K562 (cell line): ENCODE measurements around the gene VEGFA. TPM values are rescaled to one million over a fixed set of nuclear protein-coding genes. Genes with fewer than 3 reads are reported as not detected.
A peak's percentile ranks its signal among the peaks of the same experiment; 100 is the strongest.

Experiments
- ATAC-seq: fragments of 200-7000 bp; cut with Tn5 transposase; 3 replicates; pipeline ENCODE4 v1.9.1; 2020; ENCODE audit warnings: moderate library complexity
- BruUV-seq: library from RNA; stranded (reverse); fragments of 400-500 nt; replicated peaks from 2 replicates; lab custom pipeline; 2021; lab: Mats Ljungman, UMichigan
- CTCF ChIA-PET: fragments of 300-600 bp; formaldehyde crosslinking; extraction: SDS; loops from one replicate; lab custom pipeline; 2021; ENCODE audit warnings: low intra/inter-chr PET ratio; lab: Yijun Ruan, JAX
- POLR2A ChIA-PET: fragments of 300-600, 350-650 bp; sonication (Branson Sonifier 250); formaldehyde crosslinking; extraction: SDS; loops from one replicate; lab custom pipeline; 2021; ENCODE audit warnings: antibody characterized with exemption, inconsistent platforms; lab: Yijun Ruan, JAX
- DNase-seq, 4 experiments: peaks; one replicate each; pipeline versions ENCODE4 v3.0.0 to v3.0.0-alpha.2; 2011 to 2018; ENCODE audit warnings: low spot score in 3 of 4, mixed read lengths in 3 of 4; ENCODE audit errors: extremely low read depth in 1 of 4
- FAIRE-seq: peaks from 2 replicates; lab custom pipeline; 2011; peaks lifted over from hg19 to GRCh38; lab: Jason Lieb, UNC
- H2AFZ ChIP-seq: 2 replicates; pipeline ENCODE4 v1.6.0; 2011; ENCODE audit warnings: low read depth, low read length, control low read depth, inconsistent platforms
- H3K27ac ChIP-seq: fragments of 200-600 bp; 3 replicates; pipeline ENCODE4 v1.8.0; 2011; ENCODE audit warnings: low read depth, mild to moderate bottlenecking, control low read depth, inconsistent platforms, low read length, moderate library complexity, mixed read lengths; ENCODE audit errors: extremely low read depth
- H3K27me3 ChIP-seq, 2 experiments: fragments of 300-600 bp in 1 of 2; 2 replicates in 1 of 2; 3 replicates in 1 of 2; pipeline versions ENCODE4 v1.6.0 to v1.8.0; 2011; ENCODE audit warnings: inconsistent platforms in 2 of 2, low read length in 2 of 2, mild to moderate bottlenecking in 1 of 2, mixed read lengths in 1 of 2, moderate library complexity in 1 of 2; ENCODE audit not compliant: control insufficient read depth in 2 of 2, insufficient read depth in 2 of 2
- H3K36me3 ChIP-seq: fragments of 300-600 bp; 3 replicates; pipeline ENCODE4 v1.8.0; 2011; ENCODE audit warnings: mild to moderate bottlenecking, low read length, inconsistent platforms; ENCODE audit not compliant: control insufficient read depth, insufficient read depth
- H3K4me1 ChIP-seq, 2 experiments: fragments of 200-600 bp in 1 of 2; replicated peaks in 1 of 2; 2 replicates in 1 of 2; 3 replicates in 1 of 2; pipeline versions ENCODE4 v1.5.1 to v1.8.0; 2011; ENCODE audit warnings: inconsistent platforms in 2 of 2, low read length in 2 of 2, mild to moderate bottlenecking in 1 of 2, mixed read lengths in 1 of 2, moderate library complexity in 1 of 2; ENCODE audit not compliant: control insufficient read depth in 2 of 2, insufficient read depth in 2 of 2
- H3K4me2 ChIP-seq: 2 replicates; pipeline ENCODE4 v1.6.1; 2011; ENCODE audit warnings: low read length, control low read depth, inconsistent platforms, mixed read lengths; ENCODE audit not compliant: insufficient read depth
- H3K4me3 ChIP-seq: fragments of 200-600 bp; sonication (generic), shearing (Covaris generic); 2 replicates; pipeline ENCODE4 v1.5.1; 2016; ENCODE audit warnings: control low read depth, inconsistent platforms
- H3K79me2 ChIP-seq: fragments of 200-600 bp; 3 replicates; pipeline ENCODE4 v1.8.0; 2011; ENCODE audit warnings: low read length, inconsistent platforms; ENCODE audit not compliant: control insufficient read depth, insufficient read depth
- H3K9ac ChIP-seq, 2 experiments: 2 replicates each; pipeline versions ENCODE4 v1.6.0 to v1.6.1; 2011; ENCODE audit warnings: low read depth in 2 of 2, low read length in 2 of 2, control low read depth in 1 of 2, inconsistent platforms in 1 of 2, mild to moderate bottlenecking in 1 of 2, mixed read lengths in 1 of 2; ENCODE audit not compliant: insufficient read depth in 1 of 2
- H3K9me1 ChIP-seq: one replicate; pipeline ENCODE4 v1.6.0; 2011; ENCODE audit warnings: inconsistent platforms, mild to moderate bottlenecking, low read length, moderate library complexity; ENCODE audit not compliant: control insufficient read depth, insufficient read depth
- H3K9me3 ChIP-seq: replicated peaks from 2 replicates; pipeline ENCODE4 v1.5.1; 2011; ENCODE audit warnings: low read depth, low read length, inconsistent platforms; ENCODE audit not compliant: control insufficient read depth, insufficient read depth
- H4K20me1 ChIP-seq: replicated peaks from 2 replicates; pipeline ENCODE4 v1.6.1; 2011; ENCODE audit warnings: low read length, inconsistent platforms, mixed read lengths; ENCODE audit not compliant: control insufficient read depth, insufficient read depth
- CREM ChIP-seq: IDR thresholded peaks from 2 replicates; pipeline ENCODE4 v1.6.1; 2014; ENCODE audit warnings: antibody characterized with exemption, low read depth
- CTCF ChIP-seq, 3 experiments: IDR thresholded peaks in 2 of 3; conservative IDR thresholded peaks in 1 of 3; 2 replicates each; pipeline ENCODE4 v1.5.1; 2011 to 2012; ENCODE audit warnings: low read length in 3 of 3, mild to moderate bottlenecking in 3 of 3, control low read depth in 2 of 3, improper control_type of control experiment in 1 of 3, inconsistent platforms in 1 of 3, low read depth in 1 of 3, mixed read lengths in 1 of 3, moderate library complexity in 1 of 3; ENCODE audit not compliant: insufficient read depth in 2 of 3
- HMG20B ChIP-seq: fragments of 250-450 bp; sonication (Bioruptor Pico); IDR thresholded peaks from 2 replicates; pipeline ENCODE4 v1.5.0; 2021; ENCODE audit warnings: mild to moderate bottlenecking
- whole genome bisulfite sequencing: fragments of 100-300 bp; shearing (Covaris generic); methylation state at CpG from one replicate; pipeline ENCODE4 v1.1.6; 2016; ENCODE audit warnings: low coverage, mixed read lengths; ENCODE audit not compliant: insufficient coverage; ENCODE audit errors: missing lambda C conversion rate; 5-methylcytosine and 5-hydroxymethylcytosine counted together
- in situ Hi-C: fragments of 300-500 bp; cut with MboI; formaldehyde crosslinking; loops from 4 replicates; pipeline ENCODE4 v1.15.0; 2018; ENCODE audit warnings: inconsistent platforms, mixed read lengths
- intact Hi-C: fragments of 100-400 bp; cut with micrococcal nuclease; formaldehyde crosslinking; loops from 2 replicates; pipeline ENCODE4 v1.14.2; 2022
- polyA plus RNA-seq, 8 experiments: library from polyadenylated mRNA; depleted of rRNA in 4 of 8; stranded (reverse) in 5 of 8; unstranded in 3 of 8; fragments of >200 nt; fragmentation: Nextera tagmentation in 2 of 8; fragmentation: Illumina TruSeq in 1 of 8; extraction: Ambion mirVana in 2 of 8; extraction: Trizol in 1 of 8; gene quantifications; 2 replicates each; pipeline versions ENCODE4 v1.2.1 to v1.2.3, GENCODE V29; 2011 to 2014; ENCODE audit warnings: inconsistent platforms in 1 of 8, missing spikeins in 1 of 8
- total RNA-seq, 7 experiments: library from RNA; depleted of rRNA in 6 of 7; stranded (reverse); fragments of >200 nt in 6 of 7; fragmentation: Illumina TruSeq in 2 of 7; extraction: Trizol in 2 of 7; gene quantifications; 2 replicates each; pipeline versions ENCODE4 v1.2.1 to v1.2.3, GENCODE V29; 2011 to 2021; ENCODE audit warnings: low replicate concordance in 1 of 7

The VEGFA gene
- total and polyA plus RNA-seq, 9 of the 15 experiments (the other 6 are each of a cell fraction or from before 2014, with no cell fraction given) = 14.0 to 271 (median 124) TPM

- TF ChIP-seq HMG20B = no peak
- TF ChIP-seq CTCF (IDR thresholded peaks at IDR 0.05 in 2 of 3, conservative IDR thresholded peaks at IDR 0.05 in 1 of 3; ENCODE audit: insufficient read depth in 2 of 3, low read depth in 1 of 3, low read length in 3 of 3) = 0 out of 6 replicates have a peak, but pooled peaks of 1 of the 3 experiments have one; percentile 17
- TF ChIP-seq CREM = no peak
- H3K9ac ChIP-seq = peak overlapping the region in 1 of 2 experiments; percentile 46; a peak in 1 of 4 replicates
- H3K4me1 ChIP-seq = peaks cover 39 to 46% of the 10 kb centered on the region in 2 experiments
- in situ Hi-C loops (no loop called here), intact Hi-C loops (no loop called here)
- ATAC-seq (no peak), DNase-seq (no peak), FAIRE-seq (no peak)
- H3K9me3 ChIP-seq = no peaks in the 10 kb centered on the region
- BruUV-seq = no TSS peak
- ChIA-PET CTCF (no interaction called here), POLR2A (interaction anchor here (1.3 to 2.1 kb wide), 3 partner anchors 13 to 28 kb away, joined by 4 to 6 read pairs (median 5); no protein-coding TSS in a partner anchor)
- no peak overlapping the region for H3K27ac ChIP-seq
- H3K79me2 ChIP-seq = no peaks in the 10 kb centered on the region
- H3K9me1 ChIP-seq = peaks cover 10% of the 10 kb centered on the region
- 78% methylated on average over 16 of the region's 16 CpGs for WGBS
- H4K20me1 ChIP-seq = no peaks in the 10 kb centered on the region
- H3K4me2 ChIP-seq = no peak overlapping the region
- no peaks in the 10 kb centered on the region for H3K36me3 ChIP-seq
- H3K4me3 ChIP-seq = no peak overlapping the region
- no peak overlapping the region for H2AFZ ChIP-seq
- H3K27me3 ChIP-seq = no peaks in the 10 kb centered on the region
These were observed 31.6 kb downstream of the VEGFA start for GRCh38 chr6:43801495-43802181.
